Suppressor macrophage treated with lipopolysaccharide for 1 hour (primary cell): ENCODE results near the gene SPPL3.

Source experiments
- DNase-seq, 3 donors: peaks; one replicate each; pipeline ENCODE4 v3.0.0-alpha.2; 2020 to 2022

The SPPL3 gene

GRCh38 chr12:120872487-120872886 lies 31.7 kb downstream of the SPPL3 start:
- no peak for DNase-seq

GRCh38 chr12:120870415-120870814 lies 33.7 kb downstream of the SPPL3 start:
- DNase-seq: no peak

GRCh38 chr12:120869376-120869775 lies 34.8 kb downstream of the SPPL3 start:
- no peak for DNase-seq

- DNase-seq: no peak
These were observed 38.0 kb downstream of the SPPL3 start for GRCh38 chr12:120866108-120866507.

GRCh38 chr12:120865098-120865497 lies 39.1 kb downstream of the SPPL3 start:
- DNase-seq: no peak

- DNase-seq: no peak
These were observed 41.5 kb downstream of the SPPL3 start for GRCh38 chr12:120862664-120863063.

- DNase-seq: no peak
These were observed 42.9 kb downstream of the SPPL3 start for GRCh38 chr12:120861074-120861795.

- DNase-seq: no peak
These were observed 45.7 kb downstream of the SPPL3 start for GRCh38 chr12:120858306-120859088.

GRCh38 chr12:120856980-120857379 lies 47.2 kb downstream of the SPPL3 start:
- DNase-seq: peak; percentile 57 to 67 (median 61)

- DNase-seq: no peak
These were observed 48.2 kb downstream of the SPPL3 start for GRCh38 chr12:120855823-120856588.

- DNase-seq: no peak
These were observed 49.4 kb downstream of the SPPL3 start for GRCh38 chr12:120854804-120855203.

GRCh38 chr12:120853188-120853587 lies 51.0 kb downstream of the SPPL3 start:
- DNase-seq: no peak

GRCh38 chr12:120851944-120852343 lies 52.2 kb downstream of the SPPL3 start:
- DNase-seq: peak in 1 of 3 donors; percentile 44

GRCh38 chr12:120851444-120851843 lies 52.7 kb downstream of the SPPL3 start:
- DNase-seq: peak; percentile 49 to 65 (median 64)

GRCh38 chr12:120849765-120850164 lies 54.4 kb downstream of the SPPL3 start:
- peak; percentile 35 to 54 (median 54) for DNase-seq

GRCh38 chr12:120847814-120848213 lies 56.3 kb downstream of the SPPL3 start:
- peak in 2 of 3 donors; percentile 47 to 54 for DNase-seq

- peak in 1 of 3 donors; percentile 36 for DNase-seq
These were observed 56.8 kb downstream of the SPPL3 start for GRCh38 chr12:120847392-120847791.

- no peak for DNase-seq
These were observed 57.4 kb downstream of the SPPL3 start for GRCh38 chr12:120846721-120847120.

- DNase-seq: no peak
These were observed 58.5 kb downstream of the SPPL3 start for GRCh38 chr12:120845696-120846095.

- DNase-seq: peak in 1 of 3 donors; percentile 46
These were observed 59.2 kb downstream of the SPPL3 start for GRCh38 chr12:120844768-120845449.

GRCh38 chr12:120844297-120844696 lies 59.9 kb downstream of the SPPL3 start:
- DNase-seq: no peak

GRCh38 chr12:120843472-120843871 lies 60.7 kb downstream of the SPPL3 start:
- no peak for DNase-seq

GRCh38 chr12:120842595-120842994 lies 61.6 kb downstream of the SPPL3 start:
- DNase-seq: no peak
